ENCODE measurements around the gene TLX2. TPM values are rescaled to one million over a fixed set of nuclear protein-coding genes. Genes with fewer than 3 reads are reported as not detected.

The TLX2 gene
- total and polyA plus RNA-seq, 2 of the 13 experiments (the other 11 are each of a cell fraction or from before 2014, with no cell fraction given) = 0.05 to 0.20 TPM

- TF ChIP-seq PAXIP1 (CRISPR knock-in tag; conservative IDR thresholded peaks at IDR 0.05) (no peak), ZNF660 (CRISPR knock-in tag; IDR thresholded peaks at IDR 0.05; ENCODE audit: borderline replicate concordance, low read depth) (no peak), RNF2 (conservative IDR thresholded peaks at IDR 0.05; ENCODE audit: low read depth) (0 out of 2 replicates have a peak, but pooled peaks have one; percentile 35), ZFP37 (CRISPR knock-in tag; IDR thresholded peaks at IDR 0.05; ENCODE audit: borderline replicate concordance) (no peak), ZIK1 (CRISPR knock-in tag; IDR thresholded peaks at IDR 0.05; ENCODE audit: borderline replicate concordance, low read depth) (peak; percentile 74; the same call in 1 of the 2 replicates), ZC3H13 (CRISPR knock-in tag; IDR thresholded peaks at IDR 0.05) (no peak), KDM4B (CRISPR knock-in tag; IDR thresholded peaks at IDR 0.05) (no peak), ZNF24 (IDR thresholded peaks at IDR 0.05) (no peak), RARA (CRISPR knock-in tag; IDR thresholded peaks at IDR 0.05) (no peak), ZNF646 (CRISPR knock-in tag; IDR thresholded peaks at IDR 0.05) (no peak), ZFP36 (IDR thresholded peaks at IDR 0.05; ENCODE audit: borderline replicate concordance, low read depth, low read length, partially characterized antibody) (no peak), ZNF138 (CRISPR knock-in tag; IDR thresholded peaks at IDR 0.05; ENCODE audit: low read depth) (no peak), ZNF546 (CRISPR knock-in tag; conservative IDR thresholded peaks at IDR 0.05) (peak; percentile 34; the same call in 1 of the 2 replicates), RCOR2 (CRISPR knock-in tag; IDR thresholded peaks at IDR 0.05) (no peak), RAD21 (CRISPR knock-in tag; IDR thresholded peaks at IDR 0.05) (peak; percentile 16; the same call in 1 of the 2 replicates), TARDBP (CRISPR knock-in tag; IDR thresholded peaks at IDR 0.05) (no peak), IKZF5 (CRISPR knock-in tag; IDR thresholded peaks at IDR 0.05) (no peak), ZNF737 (CRISPR knock-in tag; IDR thresholded peaks at IDR 0.05; ENCODE audit: borderline replicate concordance) (no peak)
Observed at GRCh38 chr2:74548900-74549826, 34.9 kb downstream of the TLX2 start (continued).

All from HepG2 (cell line).